HG02763 (cell line): ENCODE measurements around the gene USP17L18.
"Not testable (repeated sequence)": the region's sequence is repeated elsewhere in the genome, so short reads cannot be mapped to it uniquely, and the experiment has no call there.

Source experiments
- ATAC-seq: cut with Tn5 transposase; IDR thresholded peaks from one replicate; pipeline ENCODE4 v1.9.1; 2021; ENCODE audit warnings: mild to moderate bottlenecking, moderate library complexity; ENCODE audit not compliant: unreplicated experiment

The USP17L18 gene, protein sequence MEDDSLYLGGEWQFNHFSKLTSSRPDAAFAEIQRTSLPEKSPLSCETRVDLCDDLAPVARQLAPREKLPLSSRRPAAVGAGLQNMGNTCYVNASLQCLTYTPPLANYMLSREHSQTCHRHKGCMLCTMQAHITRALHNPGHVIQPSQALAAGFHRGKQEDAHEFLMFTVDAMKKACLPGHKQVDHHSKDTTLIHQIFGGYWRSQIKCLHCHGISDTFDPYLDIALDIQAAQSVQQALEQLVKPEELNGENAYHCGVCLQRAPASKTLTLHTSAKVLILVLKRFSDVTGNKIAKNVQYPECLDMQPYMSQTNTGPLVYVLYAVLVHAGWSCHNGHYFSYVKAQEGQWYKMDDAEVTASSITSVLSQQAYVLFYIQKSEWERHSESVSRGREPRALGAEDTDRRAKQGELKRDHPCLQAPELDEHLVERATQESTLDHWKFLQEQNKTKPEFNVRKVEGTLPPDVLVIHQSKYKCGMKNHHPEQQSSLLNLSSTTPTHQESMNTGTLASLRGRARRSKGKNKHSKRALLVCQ

GRCh38 chr4:9247953-9248680, at the start of gene USP17L18:
Gene USP17L18 (plus strand): TSS chr4:9248630. CDS start chr4:9248630, 0 bp downstream.
- ATAC-seq: not testable (repeated sequence)

DNA sequence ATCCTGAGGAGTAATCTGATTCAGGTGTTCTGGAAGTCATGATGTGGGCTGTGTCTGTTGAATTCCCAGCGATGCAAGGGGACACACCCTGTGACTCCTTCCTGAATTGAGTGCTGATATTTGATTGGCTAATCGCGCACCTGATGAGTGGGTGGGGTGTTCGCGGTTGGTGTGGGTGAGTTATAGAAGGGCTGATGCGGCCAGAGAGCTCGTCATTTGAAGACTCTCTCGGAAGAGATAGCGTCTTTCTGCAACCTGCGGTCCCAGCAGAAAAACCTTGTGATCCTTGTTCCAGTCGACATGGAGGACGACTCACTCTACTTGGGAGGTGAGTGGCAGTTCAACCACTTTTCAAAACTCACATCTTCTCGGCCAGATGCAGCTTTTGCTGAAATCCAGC, 38.1 kb upstream of the USP17L18 start, which contains the start of gene USP17L10:
Gene USP17L10, plus strand, starts transcription at position 301 of the 400 bp plus-strand sequence. Its CDS starts 0 bp downstream, at position 301.
- not testable (repeated sequence) for ATAC-seq

GRCh38 chr4:9214701-9215100, 33.7 kb upstream of the USP17L18 start:
- not testable (repeated sequence) for ATAC-seq

DNA sequence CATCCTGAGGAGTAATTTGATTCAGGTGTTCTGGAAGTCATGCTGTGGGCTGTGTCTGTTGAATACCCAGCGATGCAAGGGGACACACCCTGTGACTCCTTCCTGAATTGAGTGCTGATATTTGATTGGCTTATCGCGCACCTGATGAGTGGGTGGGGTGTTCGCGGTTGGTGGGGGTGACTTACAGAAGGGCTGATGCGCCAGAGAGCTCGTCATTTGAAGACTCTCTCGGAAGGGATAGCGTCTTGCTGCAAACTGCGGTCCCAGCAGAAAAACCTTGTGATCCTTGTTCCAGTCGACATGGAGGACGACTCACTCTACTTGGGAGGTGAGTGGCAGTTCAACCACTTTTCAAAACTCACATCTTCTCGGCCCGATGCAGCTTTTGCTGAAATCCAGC, 33.3 kb upstream of the USP17L18 start, which contains the start of gene USP17L11:
Gene USP17L11, plus strand, starts transcription at position 301 of the 400 bp plus-strand sequence. Its CDS starts 0 bp downstream, at position 301.
- ATAC-seq: not testable (repeated sequence)

DNA sequence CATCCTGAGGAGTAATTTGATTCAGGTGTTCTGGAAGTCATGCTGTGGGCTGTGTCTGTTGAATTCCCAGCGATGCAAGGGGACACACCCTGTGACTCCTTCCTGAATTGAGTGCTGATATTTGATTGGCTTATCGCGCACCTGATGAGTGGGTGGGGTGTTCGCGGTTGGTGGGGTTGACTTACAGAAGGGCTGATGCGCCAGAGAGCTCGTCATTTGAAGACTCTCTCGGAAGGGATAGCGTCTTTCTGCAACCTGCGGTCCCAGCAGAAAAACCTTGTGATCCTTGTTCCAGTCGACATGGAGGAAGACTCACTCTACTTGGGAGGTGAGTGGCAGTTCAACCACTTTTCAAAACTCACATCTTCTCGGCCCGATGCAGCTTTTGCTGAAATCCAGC, 28.6 kb upstream of the USP17L18 start, which contains the start of gene USP17L12:
Gene USP17L12, plus strand, starts transcription at position 301 of the 400 bp plus-strand sequence. Its CDS starts 0 bp downstream, at position 301.
- ATAC-seq: not testable (repeated sequence)

DNA sequence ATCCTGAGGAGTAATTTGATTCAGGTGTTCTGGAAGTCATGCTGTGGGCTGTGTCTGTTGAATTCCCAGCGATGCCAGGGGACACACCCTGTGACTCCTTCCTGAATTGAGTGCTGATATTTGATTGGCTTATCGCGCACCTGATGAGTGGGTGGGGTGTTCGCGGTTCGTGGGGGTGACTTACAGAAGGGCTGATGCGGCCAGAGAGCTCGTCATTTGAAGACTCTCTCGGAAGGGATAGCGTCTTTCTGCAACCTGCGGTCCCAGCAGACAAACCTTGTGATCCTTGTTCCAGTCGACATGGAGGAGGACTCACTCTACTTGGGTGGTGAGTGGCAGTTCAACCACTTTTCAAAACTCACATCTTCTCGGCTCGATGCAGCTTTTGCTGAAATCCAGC, 23.8 kb upstream of the USP17L18 start, which contains the start of gene USP17L13:
Gene USP17L13, plus strand, starts transcription at position 301 of the 400 bp plus-strand sequence. Its CDS starts 0 bp downstream, at position 301.
- not testable (repeated sequence) for ATAC-seq

- not testable (repeated sequence) for ATAC-seq
Measured at GRCh38 chr4:9230249-9230648, 18.2 kb upstream of the USP17L18 start.

GRCh38 chr4:9234085-9234484, 14.3 kb upstream of the USP17L18 start, which contains the start of gene USP17L15:
Gene USP17L15 (plus strand): TSS chr4:9234385. CDS start chr4:9234385, 0 bp downstream.
- ATAC-seq: not testable (repeated sequence)

DNA sequence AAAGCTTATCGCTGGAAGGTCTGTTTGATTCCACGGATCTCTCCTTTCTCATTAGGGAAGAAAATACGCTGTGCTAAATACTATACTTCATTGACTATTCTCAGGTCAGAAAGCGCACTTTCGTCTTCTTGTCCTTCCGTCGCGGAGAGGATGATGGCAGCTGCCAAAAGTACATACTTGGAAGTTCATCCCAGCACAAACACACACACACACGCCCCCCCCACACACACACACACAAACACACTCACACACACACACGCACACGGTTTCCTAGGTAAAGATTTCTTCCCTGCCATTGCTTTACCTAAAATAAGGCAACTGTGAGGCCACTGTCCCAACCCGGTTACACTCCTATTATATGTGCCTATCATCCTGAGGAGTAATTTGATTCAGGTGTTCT, 10.0 kb upstream of the USP17L18 start:
- not testable (repeated sequence) for ATAC-seq

DNA sequence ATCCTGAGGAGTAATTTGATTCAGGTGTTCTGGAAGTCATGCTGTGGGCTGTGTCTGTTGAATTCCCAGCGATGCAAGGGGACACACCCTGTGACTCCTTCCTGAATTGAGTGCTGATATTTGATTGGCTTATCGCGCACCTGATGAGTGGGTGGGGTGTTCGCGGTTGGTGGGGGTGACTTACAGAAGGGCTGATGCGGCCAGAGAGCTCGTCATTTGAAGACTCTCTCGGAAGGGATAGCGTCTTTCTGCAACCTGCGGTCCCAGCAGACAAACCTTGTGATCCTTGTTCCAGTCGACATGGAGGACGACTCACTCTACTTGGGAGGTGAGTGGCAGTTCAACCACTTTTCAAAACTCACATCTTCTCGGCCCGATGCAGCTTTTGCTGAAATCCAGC, 4.9 kb upstream of the USP17L18 start, which contains the start of gene USP17L17:
Gene USP17L17, plus strand, starts transcription at position 301 of the 400 bp plus-strand sequence. Its CDS starts 0 bp downstream, at position 301.
- ATAC-seq: not testable (repeated sequence)

DNA sequence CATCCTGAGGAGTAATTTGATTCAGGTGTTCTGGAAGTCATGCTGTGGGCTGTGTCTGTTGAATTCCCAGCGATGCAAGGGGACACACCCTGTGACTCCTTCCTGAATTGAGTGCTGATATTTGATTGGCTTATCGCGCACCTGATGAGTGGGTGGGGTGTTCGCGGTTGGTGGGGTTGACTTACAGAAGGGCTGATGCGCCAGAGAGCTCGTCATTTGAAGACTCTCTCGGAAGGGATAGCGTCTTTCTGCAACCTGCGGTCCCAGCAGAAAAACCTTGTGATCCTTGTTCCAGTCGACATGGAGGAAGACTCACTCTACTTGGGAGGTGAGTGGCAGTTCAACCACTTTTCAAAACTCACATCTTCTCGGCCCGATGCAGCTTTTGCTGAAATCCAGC, 4.6 kb downstream of the USP17L18 start, which contains the start of gene USP17L19:
Gene USP17L19, plus strand, starts transcription at position 301 of the 400 bp plus-strand sequence. Its CDS starts 0 bp downstream, at position 301.
- ATAC-seq: not testable (repeated sequence)

DNA sequence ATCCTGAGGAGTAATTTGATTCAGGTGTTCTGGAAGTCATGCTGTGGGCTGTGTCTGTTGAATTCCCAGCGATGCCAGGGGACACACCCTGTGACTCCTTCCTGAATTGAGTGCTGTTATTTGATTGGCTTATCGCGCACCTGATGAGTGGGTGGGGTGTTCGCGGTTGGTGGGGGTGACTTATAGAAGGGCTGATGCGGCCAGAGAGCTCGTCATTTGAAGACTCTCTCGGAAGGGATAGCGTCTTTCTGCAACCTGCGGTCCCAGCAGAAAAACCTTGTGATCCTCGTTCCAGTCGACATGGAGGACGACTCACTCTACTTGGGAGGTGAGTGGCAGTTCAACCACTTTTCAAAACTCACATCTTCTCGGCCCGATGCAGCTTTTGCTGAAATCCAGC, 9.4 kb downstream of the USP17L18 start, which contains the start of gene USP17L20:
Gene USP17L20, plus strand, starts transcription at position 301 of the 400 bp plus-strand sequence. Its CDS starts 0 bp downstream, at position 301.
- not testable (repeated sequence) for ATAC-seq

GRCh38 chr4:9262572-9262971, 14.1 kb downstream of the USP17L18 start, which contains the start of gene USP17L21:
Gene USP17L21 (plus strand): TSS chr4:9262872. CDS start chr4:9262872, 0 bp downstream.
- not testable (repeated sequence) for ATAC-seq

GRCh38 chr4:9267319-9267718, 18.9 kb downstream of the USP17L18 start, which contains the start of gene USP17L22:
Gene USP17L22 (plus strand): TSS chr4:9267619. CDS start chr4:9267619, 0 bp downstream.
- ATAC-seq: not testable (repeated sequence)

DNA sequence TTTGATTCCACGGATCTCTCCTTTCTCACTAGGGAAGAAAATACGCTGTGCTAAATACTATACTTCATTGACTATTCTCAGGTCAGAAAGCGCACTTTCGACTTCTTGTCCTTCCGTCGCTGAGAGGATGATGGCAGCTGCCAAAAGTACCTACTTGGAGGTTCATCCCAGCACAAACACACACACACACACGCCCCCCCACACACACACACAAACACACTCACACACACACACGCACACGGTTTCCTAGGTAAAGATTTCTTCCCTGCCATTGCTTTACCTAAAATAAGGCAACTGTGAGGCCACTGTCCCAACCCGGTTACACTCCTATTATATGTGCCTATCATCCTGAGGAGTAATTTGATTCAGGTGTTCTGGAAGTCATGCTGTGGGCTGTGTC, 23.3 kb downstream of the USP17L18 start:
- not testable (repeated sequence) for ATAC-seq
